ENCODE data around the gene GNG5. TPM values are rescaled to one million over a fixed set of nuclear protein-coding genes. Genes with fewer than 3 reads are reported as not detected.

The GNG5 gene
- 181 to 189 TPM (median 184 TPM) in 5 replicates for total RNA-seq (2022; extraction: Qiagen RNA extraction; ENCODE audit: low read depth)

DNA sequence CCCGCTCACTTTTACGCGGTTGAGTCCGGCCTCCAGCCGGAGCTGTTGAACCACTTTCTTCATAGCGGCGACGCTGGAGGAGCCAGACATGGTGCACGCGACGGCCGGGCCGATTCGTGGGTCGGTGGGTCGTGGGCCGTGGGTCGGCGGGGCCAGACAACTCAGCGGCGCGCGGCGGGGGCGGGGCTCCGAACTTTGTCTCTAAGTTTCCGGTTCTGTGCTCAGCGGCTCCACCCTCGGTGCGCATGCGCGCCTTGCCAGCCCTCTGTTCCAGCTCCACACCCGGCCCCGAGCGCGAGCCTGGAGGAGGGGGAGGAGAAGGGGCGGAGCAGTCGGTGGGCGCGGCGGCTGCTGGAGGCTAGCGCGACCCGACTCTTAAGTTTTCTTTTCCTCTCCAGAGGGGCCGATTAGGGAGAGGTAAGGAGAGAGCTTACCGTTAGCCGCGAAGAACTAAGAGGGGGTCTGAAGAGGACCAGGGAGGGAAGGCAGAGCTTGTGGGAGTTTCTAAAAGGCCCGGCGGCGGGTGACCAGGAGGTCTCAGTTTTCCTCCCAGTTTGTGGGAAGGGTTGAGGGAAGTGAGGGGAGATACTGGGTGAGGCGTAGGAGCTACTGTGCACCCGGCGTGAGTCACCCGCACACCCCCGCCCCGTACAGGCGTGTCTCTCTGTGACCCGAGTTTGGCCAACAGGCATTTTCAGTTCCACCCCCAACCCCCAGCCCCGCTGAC is at the start of gene GNG5, which contains the start of gene SPATA1:
TSS of gene GNG5 (minus strand) at position 580 of the 727 bp plus-strand sequence. CDS start at position 90, 490 bp downstream.
TSS of gene SPATA1 (plus strand) at position 385 of the 727 bp plus-strand sequence. CDS start 9,974 bp downstream, outside the sequence.

DNA sequence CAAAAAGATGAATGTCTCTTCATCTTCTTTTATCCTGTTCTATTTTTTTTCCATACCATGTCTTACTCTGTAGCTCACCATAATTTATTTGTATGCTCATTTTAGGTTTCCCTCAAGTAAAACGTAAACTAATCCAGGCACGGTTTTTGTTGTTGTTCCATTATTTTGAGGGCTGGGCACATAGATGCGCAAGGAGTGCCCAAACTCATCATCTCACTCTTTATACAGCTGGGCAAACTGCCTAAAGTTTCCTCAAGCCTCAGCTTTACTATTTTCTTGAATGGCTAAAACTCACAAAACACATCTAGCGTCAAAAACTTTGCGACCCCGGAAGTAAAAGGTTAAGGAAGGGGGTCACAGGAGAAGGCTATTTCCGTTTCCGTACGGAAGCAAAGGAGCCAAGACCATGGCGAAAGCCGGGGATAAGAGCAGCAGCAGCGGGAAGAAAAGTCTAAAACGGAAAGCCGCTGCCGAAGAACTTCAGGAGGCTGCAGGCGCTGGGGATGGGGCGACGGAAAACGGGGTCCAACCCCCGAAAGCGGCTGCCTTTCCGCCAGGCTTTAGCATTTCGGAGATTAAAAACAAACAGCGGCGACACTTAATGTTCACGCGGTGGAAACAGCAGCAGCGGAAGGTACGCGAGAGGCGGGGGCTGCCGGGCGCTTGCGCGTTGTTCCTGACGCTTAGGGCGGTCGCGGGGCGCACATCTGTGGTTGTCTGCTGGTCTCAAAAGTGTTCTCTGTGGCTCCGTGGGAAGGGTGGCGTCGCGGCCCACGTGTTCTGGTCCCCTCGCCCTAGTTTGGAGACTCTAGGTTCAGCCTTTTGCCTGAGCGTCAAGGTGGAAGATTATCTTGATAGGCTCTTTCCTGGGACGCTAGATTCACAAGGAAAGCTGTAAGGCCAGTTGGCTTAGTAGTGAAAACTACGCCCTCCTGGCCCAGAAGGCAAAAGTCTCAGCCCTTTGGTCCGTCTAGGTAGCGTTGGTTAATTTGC is 27.2 kb downstream of the GNG5 start, which contains the start of gene RPF1:
TSS of gene RPF1 (plus strand) at position 391 of the 993 bp plus-strand sequence. CDS start at position 407, 16 bp downstream.

Other genes with a start within 250 kb of the GNG5 start
- 0.24 to 0.69 TPM (median 0.31 TPM) in 5 replicates for gene SAMD13, start 204.9 kb downstream of the GNG5 start, total RNA-seq (2022; extraction: Qiagen RNA extraction; ENCODE audit: low read depth)
- gene DNASE2B, start 108.1 kb downstream of the GNG5 start, total RNA-seq (2022; extraction: Qiagen RNA extraction; ENCODE audit: low read depth), result not detected in 5 replicates
- gene RPF1, start 27.3 kb downstream of the GNG5 start, total RNA-seq (2022; extraction: Qiagen RNA extraction; ENCODE audit: low read depth), result 30.6 to 36.4 TPM (median 31.5 TPM) in 5 replicates
- gene SPATA1, start 195 bp downstream of the GNG5 start, total RNA-seq (2022; extraction: Qiagen RNA extraction; ENCODE audit: low read depth), result 0.39 to 1.00 TPM (median 0.67 TPM) in 4 of 5 replicates, not detected in the other
- gene CTBS, start 67.9 kb upstream of the GNG5 start, total RNA-seq (2022; extraction: Qiagen RNA extraction; ENCODE audit: low read depth), result 5.6 to 8.0 TPM (median 6.2 TPM) in 5 replicates
- 11.4 to 16.2 TPM (median 14.0 TPM) in 5 replicates for gene SSX2IP, start 183.9 kb upstream of the GNG5 start, total RNA-seq (2022; extraction: Qiagen RNA extraction; ENCODE audit: low read depth)